ENCODE results near the gene TWF2. TPM values are rescaled to one million over a fixed set of nuclear protein-coding genes. Genes with fewer than 3 reads are reported as not detected.

The TWF2 gene
- total and polyA plus RNA-seq, 10 of the 15 experiments (the other 5 are each of a cell fraction or from before 2014, with no cell fraction given), result 0.16 to 106 (median 68.5) TPM

DNA sequence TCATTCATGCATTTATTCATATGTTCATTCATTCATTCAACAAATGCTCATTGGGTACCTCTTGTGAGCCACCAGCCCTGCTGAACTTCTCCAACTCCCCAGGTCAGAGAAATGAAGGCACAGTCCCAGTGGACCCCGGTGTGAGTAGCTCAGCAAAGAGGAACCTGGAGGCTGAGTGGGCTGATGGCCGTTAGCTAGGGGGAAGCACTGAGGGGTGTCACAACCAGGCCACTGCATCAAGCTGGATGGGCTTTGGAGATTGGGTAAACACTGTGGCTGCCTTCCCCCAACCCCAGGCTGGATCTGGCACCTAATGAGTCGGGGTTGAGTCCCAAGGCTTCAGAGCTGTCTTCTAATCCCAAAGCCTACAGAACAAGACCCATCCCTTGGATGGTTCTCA is 53.1 kb downstream of the TWF2 start:
- H3K9ac ChIP-seq (ENCODE audit: control insufficient read depth, insufficient read depth, low read length), result no peak overlapping the region
- no peaks in the 10 kb centered on the region for H3K4me1 ChIP-seq (ENCODE audit: control insufficient read depth, insufficient read depth, low read length)
- H3K9me3 ChIP-seq (replicated peaks; ENCODE audit: control insufficient read depth, insufficient read depth, low read length), result no peaks in the 10 kb centered on the region
- DNase-seq (ENCODE audit: low read depth, low spot score) (no peak), FAIRE-seq (no peak), ATAC-seq (no peak)
- H3K27me3 ChIP-seq (replicated peaks in 1 of 2; ENCODE audit: control insufficient read depth in 2 of 2, insufficient read depth in 2 of 2, low read length in 1 of 2), result no peaks in the 10 kb centered on the region
- TF ChIP-seq, protein P1, sequence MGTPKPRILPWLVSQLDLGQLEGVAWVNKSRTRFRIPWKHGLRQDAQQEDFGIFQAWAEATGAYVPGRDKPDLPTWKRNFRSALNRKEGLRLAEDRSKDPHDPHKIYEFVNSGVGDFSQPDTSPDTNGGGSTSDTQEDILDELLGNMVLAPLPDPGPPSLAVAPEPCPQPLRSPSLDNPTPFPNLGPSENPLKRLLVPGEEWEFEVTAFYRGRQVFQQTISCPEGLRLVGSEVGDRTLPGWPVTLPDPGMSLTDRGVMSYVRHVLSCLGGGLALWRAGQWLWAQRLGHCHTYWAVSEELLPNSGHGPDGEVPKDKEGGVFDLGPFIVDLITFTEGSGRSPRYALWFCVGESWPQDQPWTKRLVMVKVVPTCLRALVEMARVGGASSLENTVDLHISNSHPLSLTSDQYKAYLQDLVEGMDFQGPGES (IDR thresholded peaks at IDR 0.05), result no peak
- TF ChIP-seq, protein P2, sequence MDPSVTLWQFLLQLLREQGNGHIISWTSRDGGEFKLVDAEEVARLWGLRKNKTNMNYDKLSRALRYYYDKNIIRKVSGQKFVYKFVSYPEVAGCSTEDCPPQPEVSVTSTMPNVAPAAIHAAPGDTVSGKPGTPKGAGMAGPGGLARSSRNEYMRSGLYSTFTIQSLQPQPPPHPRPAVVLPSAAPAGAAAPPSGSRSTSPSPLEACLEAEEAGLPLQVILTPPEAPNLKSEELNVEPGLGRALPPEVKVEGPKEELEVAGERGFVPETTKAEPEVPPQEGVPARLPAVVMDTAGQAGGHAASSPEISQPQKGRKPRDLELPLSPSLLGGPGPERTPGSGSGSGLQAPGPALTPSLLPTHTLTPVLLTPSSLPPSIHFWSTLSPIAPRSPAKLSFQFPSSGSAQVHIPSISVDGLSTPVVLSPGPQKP (IDR thresholded peaks at IDR 0.05; ENCODE audit: low read depth, low read length), result no peak
- TF ChIP-seq EED (IDR thresholded peaks at IDR 0.05; ENCODE audit: low read depth) (no peak), SUPT20H (IDR thresholded peaks at IDR 0.05; ENCODE audit: borderline replicate concordance, control insufficient read depth, low read depth, low read length) (no peak), YY1 (IDR thresholded peaks at IDR 0.05; ENCODE audit: low read depth, low read length) (no peak)
- BruUV-seq (replicated peaks), result no TSS peak
- 13% methylated on average over 3 of the region's 3 CpGs for WGBS (ENCODE audit: insufficient coverage, insufficient replicate concordance, low lambda C conversion rate, missing lambda C conversion rate)
- intact Hi-C loops (cut with micrococcal nuclease; ENCODE audit: unreplicated experiment) (no loop called here), in situ Hi-C loops (cut with MboI) (no loop called here)
- RAD21 ChIA-PET (ENCODE audit: unreplicated experiment), result no interaction called here
- CTCF ChIA-PET, result interaction anchor here (0.8 to 1.1 kb wide), 2 partner anchors 35 to 62 kb away, joined by 3 read pairs; no protein-coding TSS in a partner anchor
- POLR2A ChIA-PET, result no interaction called here
- H3K4me2 ChIP-seq (ENCODE audit: control insufficient read depth, insufficient read depth), result no peak overlapping the region
- no peaks in the 10 kb centered on the region for H4K20me1 ChIP-seq (ENCODE audit: control insufficient read depth, insufficient read depth)
- SMC1A ChIA-PET (ENCODE audit: uncharacterized antibody, unreplicated experiment), result interaction anchor here (0.7 kb wide), 1 partner anchor 11 kb away, joined by 3 read pairs; no protein-coding TSS in a partner anchor
- H2AFZ ChIP-seq (ENCODE audit: control insufficient read depth, low read depth, low read length), result no peak overlapping the region
- no peak overlapping the region for H3K4me3 ChIP-seq
- H3K36me3 ChIP-seq (ENCODE audit: control insufficient read depth in 2 of 2, insufficient read depth in 2 of 2, low read length in 1 of 2), result no peaks in the 10 kb centered on the region
- no peak overlapping the region for H3K27ac ChIP-seq (ENCODE audit: control insufficient read depth, insufficient read depth)
- H3K79me2 ChIP-seq (ENCODE audit: control insufficient read depth, insufficient read depth, low read length), result no peaks in the 10 kb centered on the region

DNA sequence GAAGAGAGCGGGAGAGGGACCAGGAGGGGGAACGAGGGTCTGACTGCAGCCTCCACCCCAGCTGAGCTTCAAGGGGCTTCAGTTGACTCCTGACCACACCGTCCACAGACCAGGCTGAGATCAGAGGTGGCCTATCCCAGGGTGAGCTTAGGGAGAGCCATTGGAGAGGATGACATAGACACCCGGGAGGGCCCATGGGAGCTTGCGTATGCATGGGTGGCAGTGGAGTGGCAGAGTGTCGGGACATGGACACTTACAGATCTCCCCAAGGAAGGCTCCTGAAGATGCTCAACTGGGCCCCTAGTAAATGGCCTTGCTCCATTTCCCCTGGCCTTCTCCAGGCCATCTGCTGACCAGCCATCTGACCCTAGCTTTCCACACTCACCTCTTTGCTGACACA is 53.6 kb downstream of the TWF2 start:
- Histone ChIP-seq H3K36me3 (ENCODE audit: control insufficient read depth in 2 of 2, insufficient read depth in 2 of 2, low read length in 1 of 2) (no peaks in the 10 kb centered on the region), H3K4me3 (no peak overlapping the region), H3K4me2 (ENCODE audit: control insufficient read depth, insufficient read depth) (no peak overlapping the region), H3K9me3 (replicated peaks; ENCODE audit: control insufficient read depth, insufficient read depth, low read length) (no peaks in the 10 kb centered on the region), H3K27ac (ENCODE audit: control insufficient read depth, insufficient read depth) (no peak overlapping the region), H2AFZ (ENCODE audit: control insufficient read depth, low read depth, low read length) (no peak overlapping the region), H4K20me1 (ENCODE audit: control insufficient read depth, insufficient read depth) (no peaks in the 10 kb centered on the region), H3K27me3 (replicated peaks in 1 of 2; ENCODE audit: control insufficient read depth in 2 of 2, insufficient read depth in 2 of 2, low read length in 1 of 2) (no peaks in the 10 kb centered on the region), H3K79me2 (ENCODE audit: control insufficient read depth, insufficient read depth, low read length) (no peaks in the 10 kb centered on the region), H3K9ac (ENCODE audit: control insufficient read depth, insufficient read depth, low read length) (no peak overlapping the region), H3K4me1 (ENCODE audit: control insufficient read depth, insufficient read depth, low read length) (no peaks in the 10 kb centered on the region)
- intact Hi-C loops (cut with micrococcal nuclease; ENCODE audit: unreplicated experiment) (no loop called here), in situ Hi-C loops (cut with MboI) (no loop called here)
- RAD21 ChIA-PET (ENCODE audit: unreplicated experiment), result no interaction called here
- POLR2A ChIA-PET, result no interaction called here
- BruUV-seq (replicated peaks), result no TSS peak
- FAIRE-seq (no peak), DNase-seq (ENCODE audit: low read depth, low spot score) (no peak), ATAC-seq (no peak)
- CTCF ChIA-PET, result no interaction called here
- SMC1A ChIA-PET (ENCODE audit: uncharacterized antibody, unreplicated experiment), result no interaction called here
- 58% methylated on average over 6 of the region's 6 CpGs for WGBS (ENCODE audit: insufficient coverage, insufficient replicate concordance, low lambda C conversion rate, missing lambda C conversion rate)
- TF ChIP-seq, protein P3, sequence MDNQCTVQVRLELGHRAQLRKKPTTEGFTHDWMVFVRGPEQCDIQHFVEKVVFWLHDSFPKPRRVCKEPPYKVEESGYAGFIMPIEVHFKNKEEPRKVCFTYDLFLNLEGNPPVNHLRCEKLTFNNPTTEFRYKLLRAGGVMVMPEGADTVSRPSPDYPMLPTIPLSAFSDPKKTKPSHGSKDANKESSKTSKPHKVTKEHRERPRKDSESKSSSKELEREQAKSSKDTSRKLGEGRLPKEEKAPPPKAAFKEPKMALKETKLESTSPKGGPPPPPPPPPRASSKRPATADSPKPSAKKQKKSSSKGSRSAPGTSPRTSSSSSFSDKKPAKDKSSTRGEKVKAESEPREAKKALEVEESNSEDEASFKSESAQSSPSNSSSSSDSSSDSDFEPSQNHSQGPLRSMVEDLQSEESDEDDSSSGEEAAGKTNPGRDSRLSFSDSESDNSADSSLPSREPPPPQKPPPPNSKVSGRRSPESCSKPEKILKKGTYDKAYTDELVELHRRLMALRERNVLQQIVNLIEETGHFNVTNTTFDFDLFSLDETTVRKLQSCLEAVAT (IDR thresholded peaks at IDR 0.05), result no peak
- no peak for TF ChIP-seq YBX1 (IDR thresholded peaks at IDR 0.05)
- TF ChIP-seq, protein P4, sequence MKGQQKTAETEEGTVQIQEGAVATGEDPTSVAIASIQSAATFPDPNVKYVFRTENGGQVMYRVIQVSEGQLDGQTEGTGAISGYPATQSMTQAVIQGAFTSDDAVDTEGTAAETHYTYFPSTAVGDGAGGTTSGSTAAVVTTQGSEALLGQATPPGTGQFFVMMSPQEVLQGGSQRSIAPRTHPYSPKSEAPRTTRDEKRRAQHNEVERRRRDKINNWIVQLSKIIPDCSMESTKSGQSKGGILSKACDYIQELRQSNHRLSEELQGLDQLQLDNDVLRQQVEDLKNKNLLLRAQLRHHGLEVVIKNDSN (IDR thresholded peaks at IDR 0.05; ENCODE audit: borderline replicate concordance, extremely low read length, insufficient read depth, low read depth, low read length), result no peak
- TF ChIP-seq FOS (IDR thresholded peaks at IDR 0.05; ENCODE audit: borderline replicate concordance, extremely low read depth, insufficient read length), result no peak

Measured in GM12878 (cell line).